Measurements from ENCODE around the gene PRKAB1. TPM values are rescaled to one million over a fixed set of nuclear protein-coding genes. Genes with fewer than 3 reads are reported as not detected.

The PRKAB1 gene
- total RNA-seq, 1 donor from 2014 or later, result 32.5 TPM

DNA sequence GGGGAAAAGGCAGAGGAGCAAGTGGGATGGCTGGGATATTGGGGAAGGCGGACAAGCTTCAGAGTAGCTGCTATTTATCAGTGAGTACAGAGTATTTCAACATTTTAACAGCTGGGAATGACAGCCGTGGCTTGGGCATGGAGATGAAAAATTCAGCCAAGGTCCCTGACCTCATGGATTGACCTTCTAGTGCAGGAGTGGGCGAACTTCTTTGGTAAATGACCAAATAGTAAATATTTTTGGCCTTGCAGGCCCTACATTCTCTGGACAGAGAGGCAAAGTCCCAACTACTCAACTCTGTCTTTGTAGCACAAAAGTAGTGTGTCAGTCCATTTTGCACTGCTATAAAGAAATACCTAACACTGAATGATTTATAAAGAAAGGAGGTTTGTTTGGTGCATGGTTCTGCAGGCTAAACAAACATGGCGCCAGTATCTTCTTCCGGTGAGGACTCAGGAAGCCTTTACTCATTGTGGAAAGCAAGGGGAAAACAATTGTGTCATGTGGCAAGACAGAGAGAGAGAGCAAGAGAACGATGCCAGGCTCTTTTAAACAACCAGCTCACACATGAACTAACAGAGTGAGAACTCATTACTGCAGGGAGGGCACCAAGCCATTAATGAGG is 40.8 kb upstream of the PRKAB1 start:
- Mint-ChIP-seq H3K27me3 (peaks cover 26% of the 10 kb centered on the region), H3K9me3 (no peaks in the 10 kb centered on the region), H3K27ac (no peak overlapping the region), H3K4me3 (no peak overlapping the region), H3K4me1 (ENCODE audit: unreplicated experiment) (no peaks in the 10 kb centered on the region), H3K36me3 (no peaks in the 10 kb centered on the region)
- TF ChIP-seq, protein P1, sequence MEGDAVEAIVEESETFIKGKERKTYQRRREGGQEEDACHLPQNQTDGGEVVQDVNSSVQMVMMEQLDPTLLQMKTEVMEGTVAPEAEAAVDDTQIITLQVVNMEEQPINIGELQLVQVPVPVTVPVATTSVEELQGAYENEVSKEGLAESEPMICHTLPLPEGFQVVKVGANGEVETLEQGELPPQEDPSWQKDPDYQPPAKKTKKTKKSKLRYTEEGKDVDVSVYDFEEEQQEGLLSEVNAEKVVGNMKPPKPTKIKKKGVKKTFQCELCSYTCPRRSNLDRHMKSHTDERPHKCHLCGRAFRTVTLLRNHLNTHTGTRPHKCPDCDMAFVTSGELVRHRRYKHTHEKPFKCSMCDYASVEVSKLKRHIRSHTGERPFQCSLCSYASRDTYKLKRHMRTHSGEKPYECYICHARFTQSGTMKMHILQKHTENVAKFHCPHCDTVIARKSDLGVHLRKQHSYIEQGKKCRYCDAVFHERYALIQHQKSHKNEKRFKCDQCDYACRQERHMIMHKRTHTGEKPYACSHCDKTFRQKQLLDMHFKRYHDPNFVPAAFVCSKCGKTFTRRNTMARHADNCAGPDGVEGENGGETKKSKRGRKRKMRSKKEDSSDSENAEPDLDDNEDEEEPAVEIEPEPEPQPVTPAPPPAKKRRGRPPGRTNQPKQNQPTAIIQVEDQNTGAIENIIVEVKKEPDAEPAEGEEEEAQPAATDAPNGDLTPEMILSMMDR (conservative IDR thresholded peaks at IDR 0.05), result no peak
- no peak for DNase-seq (ENCODE audit: extremely low spot score, unreplicated experiment)

DNA sequence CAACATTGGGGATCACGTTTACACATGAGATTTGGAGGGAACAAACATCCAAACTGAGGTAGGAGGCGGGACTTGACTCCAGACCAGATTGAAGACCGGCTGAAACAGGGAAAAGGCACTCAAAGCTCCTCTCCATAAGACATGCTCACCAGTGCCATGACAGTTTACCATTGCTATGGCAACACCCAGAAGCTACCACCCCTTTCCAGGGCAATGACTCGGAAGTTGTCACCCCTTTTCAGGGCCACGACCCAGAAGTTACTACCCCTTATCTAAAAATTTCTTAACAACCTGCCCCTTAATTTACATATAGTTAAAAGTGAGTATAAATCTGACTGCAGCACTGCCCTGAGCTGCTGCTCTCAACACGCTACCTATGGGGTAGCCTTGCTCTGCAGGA is 40.2 kb upstream of the PRKAB1 start:
- TF ChIP-seq, protein P1 (conservative IDR thresholded peaks at IDR 0.05), result no peak
- Mint-ChIP-seq H3K27ac (no peak overlapping the region), H3K4me1 (ENCODE audit: unreplicated experiment) (no peaks in the 10 kb centered on the region), H3K9me3 (no peaks in the 10 kb centered on the region), H3K36me3 (no peaks in the 10 kb centered on the region), H3K27me3 (peaks cover 24% of the 10 kb centered on the region), H3K4me3 (no peak overlapping the region)
- DNase-seq (ENCODE audit: extremely low spot score, unreplicated experiment), result no peak

DNA sequence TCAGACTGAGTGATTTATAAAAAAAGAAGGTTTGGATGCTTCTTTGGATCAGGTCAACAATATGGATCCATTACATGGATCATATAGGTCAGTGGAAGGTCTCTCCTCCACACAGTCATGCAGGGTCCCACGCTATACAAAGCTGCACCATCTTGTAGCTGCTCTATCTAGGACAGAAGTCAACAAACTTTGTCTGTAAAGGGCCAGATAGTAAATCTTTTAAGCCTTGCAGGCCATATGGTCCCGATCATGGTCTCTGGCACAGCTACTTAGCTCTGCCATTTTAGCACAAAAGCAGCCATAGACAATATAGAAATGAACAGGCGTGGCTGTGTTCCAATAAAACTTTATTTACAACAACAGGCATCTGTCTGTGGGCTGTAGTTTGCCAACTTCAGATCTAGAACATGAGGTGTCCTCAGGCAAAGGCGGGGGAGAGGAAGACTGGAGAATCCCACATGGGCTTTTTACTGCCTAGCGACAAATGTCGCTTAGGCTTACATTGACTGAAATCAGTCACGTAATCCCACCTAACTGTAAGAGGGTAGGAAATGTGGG is 37.6 kb upstream of the PRKAB1 start:
- no peaks in the 10 kb centered on the region for H3K4me1 Mint-ChIP-seq (ENCODE audit: unreplicated experiment)
- TF ChIP-seq, protein P1 (conservative IDR thresholded peaks at IDR 0.05), result no peak
- DNase-seq (ENCODE audit: extremely low spot score, unreplicated experiment), result no peak
- H3K9me3 Mint-ChIP-seq, result no peaks in the 10 kb centered on the region
- H3K27me3 Mint-ChIP-seq, result peaks cover 30% of the 10 kb centered on the region
- no peak overlapping the region for H3K4me3 Mint-ChIP-seq
- H3K36me3 Mint-ChIP-seq, result no peaks in the 10 kb centered on the region
- no peak overlapping the region for H3K27ac Mint-ChIP-seq

DNA sequence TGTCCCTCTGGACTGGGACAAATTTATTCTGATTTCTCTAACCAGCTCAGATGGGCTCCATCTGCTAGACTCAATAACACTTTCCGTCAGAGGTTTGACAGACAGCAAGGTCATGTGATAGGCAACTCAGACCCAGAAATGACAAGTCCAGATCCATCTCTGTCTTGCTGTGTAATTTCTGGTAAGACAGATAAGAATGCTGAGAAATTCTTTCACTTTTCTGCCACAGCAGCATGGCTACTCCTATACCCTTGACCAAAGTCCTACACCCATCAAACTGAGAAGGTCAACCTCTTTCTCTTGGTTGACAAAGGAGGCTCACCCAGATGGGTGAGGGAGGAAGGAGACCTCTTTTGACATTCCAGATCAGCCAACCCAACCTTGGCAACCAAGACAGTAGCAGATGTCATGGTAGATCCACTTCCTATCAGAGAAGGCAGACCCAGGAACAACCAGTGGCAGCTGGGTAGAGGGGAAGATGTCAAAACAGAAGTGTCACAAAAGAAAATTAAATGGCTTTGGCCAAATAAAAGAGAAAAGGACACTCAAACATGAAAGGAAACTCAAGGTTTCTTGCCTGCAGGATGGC is 36.9 kb upstream of the PRKAB1 start:
- no peak for DNase-seq (ENCODE audit: extremely low spot score, unreplicated experiment)
- Mint-ChIP-seq H3K36me3 (no peaks in the 10 kb centered on the region), H3K4me1 (ENCODE audit: unreplicated experiment) (no peaks in the 10 kb centered on the region), H3K9me3 (no peaks in the 10 kb centered on the region), H3K4me3 (no peak overlapping the region), H3K27me3 (peaks cover 33% of the 10 kb centered on the region), H3K27ac (no peak overlapping the region)
- TF ChIP-seq, protein P1 (conservative IDR thresholded peaks at IDR 0.05), result no peak

DNA sequence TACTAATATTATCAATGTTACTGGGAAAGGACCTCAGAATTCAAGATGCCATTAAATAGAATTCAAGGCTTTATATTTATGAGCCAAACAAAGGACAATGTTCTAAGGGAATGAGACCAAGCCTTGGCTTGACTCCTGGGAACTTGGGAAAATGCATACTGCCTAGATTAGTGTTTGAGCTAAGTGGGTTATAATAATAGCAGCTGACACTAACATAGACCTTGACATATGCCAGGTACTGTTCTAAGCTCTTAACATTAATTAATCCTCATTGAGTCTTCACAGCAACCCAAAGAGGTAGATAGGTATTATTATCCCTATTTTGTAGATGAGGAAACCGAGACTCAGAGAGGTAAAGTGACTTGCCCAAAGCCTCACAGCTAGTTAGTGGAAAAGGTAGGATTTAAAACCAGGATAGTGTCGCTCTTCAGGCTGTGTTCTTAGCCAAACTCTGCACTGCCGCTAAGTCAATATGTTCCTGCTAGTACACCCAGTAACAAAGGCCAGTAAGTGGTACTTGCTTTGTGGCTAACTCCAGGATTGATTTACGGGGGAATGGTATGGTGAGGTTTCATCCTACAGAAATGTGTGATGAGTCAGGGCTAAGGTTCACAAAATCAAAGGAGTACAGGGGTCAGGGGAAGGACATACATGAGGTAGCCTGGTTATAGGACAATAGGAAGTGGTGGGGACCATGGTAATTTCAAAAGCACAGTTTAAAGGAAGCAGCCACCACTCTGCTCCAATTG is 35.8 kb upstream of the PRKAB1 start:
- H3K27ac Mint-ChIP-seq, result no peak overlapping the region
- H3K4me1 Mint-ChIP-seq (ENCODE audit: unreplicated experiment), result no peaks in the 10 kb centered on the region
- no peak overlapping the region for H3K4me3 Mint-ChIP-seq
- peaks cover 38% of the 10 kb centered on the region for H3K27me3 Mint-ChIP-seq
- DNase-seq (ENCODE audit: extremely low spot score, unreplicated experiment), result no peak
- no peaks in the 10 kb centered on the region for H3K9me3 Mint-ChIP-seq
- no peaks in the 10 kb centered on the region for H3K36me3 Mint-ChIP-seq
- TF ChIP-seq, protein P1 (conservative IDR thresholded peaks at IDR 0.05), result no peak

Measured in type B pancreatic cell (in vitro differentiated cells).